Mesothelial cell of epicardium (in vitro differentiated cells): ENCODE data around the gene LY6G6F. TPM values are rescaled to one million over a fixed set of nuclear protein-coding genes. Genes with fewer than 3 reads are reported as not detected.

Experiments used
- DNase-seq, 2 experiments: peaks; one replicate each; pipeline ENCODE4 v3.0.0; 2021; ENCODE audit warnings: low spot score in 2 of 2; ENCODE audit not compliant: unreplicated experiment in 2 of 2
- H3K27ac Mint-ChIP-seq: 2 replicates; pipeline ENCODE4 v1.8.0; 2021; ENCODE audit warnings: mixed read lengths
- H3K27me3 Mint-ChIP-seq: 2 replicates; pipeline ENCODE4 v1.8.0; 2021; ENCODE audit warnings: low read depth, mixed read lengths
- H3K36me3 Mint-ChIP-seq: 2 replicates; pipeline ENCODE4 v1.8.0; 2021; ENCODE audit warnings: mixed read lengths
- H3K4me1 Mint-ChIP-seq: 2 replicates; pipeline ENCODE4 v1.8.0; 2021; ENCODE audit warnings: mixed read lengths
- H3K4me3 Mint-ChIP-seq: 2 replicates; pipeline ENCODE4 v1.8.0; 2021; ENCODE audit warnings: mild to moderate bottlenecking, moderate library complexity, mixed read lengths
- H3K9me3 Mint-ChIP-seq: 2 replicates; pipeline ENCODE4 v1.8.0; 2021; ENCODE audit warnings: mixed read lengths
- CTCF ChIP-seq: fragments of 200-600 bp; sonication (generic); IDR thresholded peaks from one replicate; pipeline ENCODE4 v1.5.0; 2021; ENCODE audit warnings: antibody characterized with exemption; ENCODE audit not compliant: unreplicated experiment
- total RNA-seq: library from RNA; stranded (reverse); gene quantifications from 3 replicates; pipeline ENCODE4 v1.2.1, GENCODE V29; 2021

LY6G6F gene
- total RNA-seq, 1 donor from 2014 or later, result not detected

- Mint-ChIP-seq H3K4me3 (peak overlapping the region; percentile 80), H3K36me3 (peaks cover 19% of the 10 kb centered on the region), H3K9me3 (no peaks in the 10 kb centered on the region), H3K4me1 (peaks cover 22% of the 10 kb centered on the region), H3K27me3 (no peaks in the 10 kb centered on the region), H3K27ac (peak overlapping the region; percentile 68)
- no peak for TF ChIP-seq CTCF
- DNase-seq, result no peak
Observed at GRCh38 chr6:31683591-31683990, 23.1 kb upstream of the LY6G6F start.

- TF ChIP-seq CTCF, result no peak
- Mint-ChIP-seq H3K27ac (no peak overlapping the region), H3K36me3 (peaks cover 26% of the 10 kb centered on the region), H3K4me3 (no peak overlapping the region), H3K4me1 (peaks cover 16% of the 10 kb centered on the region), H3K9me3 (no peaks in the 10 kb centered on the region), H3K27me3 (no peaks in the 10 kb centered on the region)
- DNase-seq, result no peak
Observed at GRCh38 chr6:31686483-31686882, 20.2 kb upstream of the LY6G6F start.

GRCh38 chr6:31687321-31687720, 19.3 kb upstream of the LY6G6F start:
- H3K27ac Mint-ChIP-seq, result no peak overlapping the region
- no peak for TF ChIP-seq CTCF
- peaks cover 13% of the 10 kb centered on the region for H3K4me1 Mint-ChIP-seq
- DNase-seq, result no peak
- peaks cover 28% of the 10 kb centered on the region for H3K36me3 Mint-ChIP-seq
- H3K27me3 Mint-ChIP-seq, result no peaks in the 10 kb centered on the region
- no peak overlapping the region for H3K4me3 Mint-ChIP-seq
- no peaks in the 10 kb centered on the region for H3K9me3 Mint-ChIP-seq

- Mint-ChIP-seq H3K27me3 (no peaks in the 10 kb centered on the region), H3K27ac (no peak overlapping the region), H3K4me1 (peaks cover 12% of the 10 kb centered on the region), H3K4me3 (no peak overlapping the region), H3K9me3 (no peaks in the 10 kb centered on the region), H3K36me3 (peaks cover 34% of the 10 kb centered on the region)
- DNase-seq, result no peak
- no peak for TF ChIP-seq CTCF
Observed at GRCh38 chr6:31687860-31688693, 18.6 kb upstream of the LY6G6F start.

- Mint-ChIP-seq H3K27me3 (no peaks in the 10 kb centered on the region), H3K9me3 (no peaks in the 10 kb centered on the region), H3K27ac (peak overlapping the region; percentile 69), H3K4me1 (peaks cover 6% of the 10 kb centered on the region), H3K4me3 (no peak overlapping the region), H3K36me3 (peaks cover 37% of the 10 kb centered on the region)
- DNase-seq, result no peak
- no peak for TF ChIP-seq CTCF
Observed at GRCh38 chr6:31689249-31690110, 17.2 kb upstream of the LY6G6F start.
